ENCODE measurements around the gene ANP32B.
A peak's percentile ranks its signal among the peaks of the same experiment; 100 is the strongest.
"Not testable (repeated sequence)": the region's sequence is repeated elsewhere in the genome, so short reads cannot be mapped to it uniquely, and the experiment has no call there.

ANP32B gene

DNA sequence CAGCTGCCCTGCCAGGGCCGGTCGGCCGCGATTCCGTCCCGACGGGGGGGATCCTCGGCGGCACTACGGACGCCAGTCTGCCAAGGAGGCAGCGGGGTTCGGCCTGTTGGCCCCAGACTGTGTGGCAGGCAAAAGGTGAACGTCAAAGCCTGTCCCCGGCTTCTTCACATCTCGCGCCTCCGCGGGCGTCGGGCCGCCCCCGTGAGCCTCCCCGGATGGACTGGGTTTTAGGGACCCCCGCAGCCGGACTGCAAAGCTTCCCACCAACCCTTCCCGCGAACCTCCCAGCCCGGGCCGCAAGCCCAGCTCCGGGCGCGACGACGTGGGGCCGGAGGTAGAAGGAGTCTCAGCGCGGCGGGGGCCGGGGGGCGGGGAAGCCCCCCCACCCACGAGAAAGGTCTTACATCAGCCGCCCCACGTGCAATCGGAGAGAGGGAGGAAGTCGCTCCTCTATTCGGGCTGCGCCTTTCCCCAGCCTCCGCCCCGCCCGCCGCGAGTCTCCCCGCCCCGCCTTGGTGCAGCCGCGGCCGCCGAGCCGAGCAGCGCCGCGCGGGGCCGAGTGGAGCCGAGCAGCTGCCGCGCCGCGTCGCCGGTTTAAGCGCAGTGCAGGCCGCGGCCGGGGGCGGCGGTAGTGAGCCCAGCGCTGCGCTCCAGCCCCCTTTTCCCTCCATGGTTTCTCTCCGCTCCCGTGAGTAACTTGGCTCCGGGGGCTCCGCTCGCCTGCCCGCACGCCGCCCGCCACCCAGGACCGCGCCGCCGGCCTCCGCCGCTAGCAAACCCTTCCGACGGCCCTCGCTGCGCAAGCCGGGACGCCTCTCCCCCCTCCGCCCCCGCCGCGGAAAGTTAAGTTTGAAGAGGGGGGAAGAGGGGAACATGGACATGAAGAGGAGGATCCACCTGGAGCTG lies at the start of gene ANP32B:
TSS of gene ANP32B (plus strand) at position 659 of the 906 bp plus-strand sequence. CDS start at position 874, 215 bp downstream.
- DNase-seq (ENCODE audit: low read depth in 3 of 3, low spot score in 1 of 3): peak; percentile 85 to 94 (median 91)

DNA sequence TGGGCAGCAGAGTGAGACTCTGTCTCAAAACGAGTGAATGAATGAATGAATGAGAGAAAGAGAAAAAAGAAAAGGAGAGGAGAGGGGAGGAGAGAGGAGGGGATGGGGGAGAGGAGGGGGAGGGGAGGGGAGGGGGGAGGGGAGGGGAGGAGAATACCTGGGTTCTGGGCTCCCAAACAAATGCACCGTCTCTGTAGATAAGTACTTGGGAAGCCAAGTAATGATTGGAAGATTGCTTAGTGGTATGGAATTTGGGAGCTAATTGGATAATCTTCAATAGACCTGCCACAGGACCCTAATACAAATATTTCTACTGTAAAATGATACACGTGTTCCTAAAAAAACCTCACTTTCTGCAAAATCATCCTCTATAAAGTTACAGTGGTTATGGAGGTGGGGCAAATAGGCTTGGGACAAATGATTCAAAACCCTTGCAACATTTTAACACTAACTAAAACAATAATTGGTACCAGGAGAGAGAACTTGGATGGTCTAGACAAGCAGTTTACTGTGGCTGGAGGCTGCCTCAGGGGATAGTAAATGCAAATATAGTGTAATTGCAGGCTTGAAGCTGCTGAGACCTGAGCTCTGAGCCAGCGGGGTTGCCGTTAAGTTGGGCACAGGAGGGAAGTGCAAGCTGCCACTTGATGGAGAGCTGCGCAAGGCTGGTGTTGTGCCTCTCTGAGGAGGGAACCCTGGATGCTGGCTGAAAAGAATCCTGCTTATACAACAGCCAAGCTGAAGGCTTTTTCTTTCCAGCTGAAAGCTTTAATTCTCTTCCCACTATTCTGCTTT lies 48.6 kb upstream of the ANP32B start:
- no peak for DNase-seq (ENCODE audit: low read depth in 3 of 3, low spot score in 1 of 3)

DNA sequence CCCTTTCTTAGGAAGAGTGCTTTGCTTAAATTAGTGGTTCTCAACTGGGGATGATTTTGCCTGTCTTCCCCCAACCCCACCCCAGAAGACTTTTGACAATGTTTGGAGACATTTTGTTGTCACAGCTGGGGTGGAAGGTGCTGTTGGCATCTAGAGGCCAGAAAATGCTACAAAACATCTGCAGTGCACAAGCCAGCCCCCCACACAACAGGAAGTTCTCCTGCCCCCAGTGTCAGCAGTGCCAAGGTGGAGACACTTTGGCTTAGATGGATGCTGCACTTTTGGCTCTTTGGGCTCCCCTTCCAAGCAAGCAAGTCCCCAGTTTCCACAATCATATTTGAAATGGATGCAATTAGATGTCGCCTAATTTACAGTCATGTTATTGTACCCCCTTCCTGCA lies 47.9 kb upstream of the ANP32B start:
- DNase-seq (ENCODE audit: low read depth in 3 of 3, low spot score in 1 of 3): no peak

DNA sequence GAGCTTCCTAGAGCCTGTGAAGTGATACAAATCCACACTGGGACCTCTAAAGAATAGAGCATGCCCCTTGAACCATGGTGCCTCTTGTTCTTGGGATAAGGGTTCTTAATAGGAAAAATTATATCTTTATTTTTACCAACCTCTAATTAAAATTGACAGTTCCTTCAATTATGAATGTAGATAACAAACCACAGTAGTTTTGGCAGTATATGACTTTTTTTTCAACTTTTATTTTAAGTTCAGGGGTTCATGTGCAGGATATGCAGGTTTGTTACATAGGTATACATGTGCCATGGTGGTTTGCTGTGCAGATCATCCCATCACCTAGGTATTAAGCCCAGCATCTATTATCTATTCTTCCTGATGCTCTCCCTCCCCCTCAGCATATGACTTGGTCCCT lies 46.1 kb upstream of the ANP32B start:
- no peak for DNase-seq (ENCODE audit: low read depth in 3 of 3, low spot score in 1 of 3)

DNA sequence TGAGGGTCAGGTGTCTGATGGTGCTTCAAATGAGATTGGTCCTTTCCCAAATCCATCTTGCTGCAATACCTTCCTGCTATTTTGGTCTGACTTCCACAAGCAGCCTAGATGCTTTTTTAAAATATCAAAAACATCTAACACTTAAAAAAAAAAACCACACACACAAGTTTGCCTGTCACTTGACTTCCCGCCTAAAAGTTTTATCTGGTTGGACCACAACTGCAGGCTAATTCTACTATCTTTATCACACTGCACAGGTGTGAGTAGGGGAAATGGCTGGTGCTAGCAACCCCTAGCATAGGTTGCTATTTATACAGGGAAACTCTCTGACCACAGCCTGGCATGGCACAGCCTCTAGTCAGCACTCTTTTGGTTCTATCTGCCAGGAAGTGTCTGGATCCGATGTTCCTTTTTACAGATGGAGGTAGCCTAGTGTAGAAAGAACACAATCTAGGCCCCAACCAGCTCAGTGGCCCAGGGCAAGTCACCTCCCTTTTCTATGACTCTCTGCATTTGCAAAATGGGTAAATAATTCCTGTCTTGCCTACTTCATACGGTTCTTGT lies 45.0 kb upstream of the ANP32B start, which contains the start of gene HEMGN:
TSS of gene HEMGN (minus strand) at position 92 of the 564 bp plus-strand sequence. CDS start at position 56, 36 bp downstream.
- DNase-seq (ENCODE audit: low read depth in 3 of 3, low spot score in 1 of 3): no peak

DNA sequence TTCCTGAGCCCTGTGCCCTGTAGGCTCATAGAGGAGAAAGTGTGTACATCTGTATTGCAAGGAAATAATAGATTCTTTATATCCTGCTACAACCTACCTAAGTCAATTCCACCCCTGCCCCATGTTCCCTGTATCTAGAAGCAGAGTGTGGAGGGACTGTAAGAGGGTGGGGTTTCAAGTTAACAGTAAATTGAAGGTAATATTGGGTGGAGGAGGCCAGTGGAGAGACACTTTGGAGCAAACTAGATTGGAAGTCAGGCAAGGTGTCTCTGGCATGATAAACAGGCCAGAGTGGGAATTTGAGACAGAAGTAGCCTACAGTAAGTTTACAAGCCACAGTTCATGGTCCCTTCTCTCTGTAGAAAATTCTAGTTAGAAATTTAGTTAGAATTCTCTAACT lies 42.9 kb upstream of the ANP32B start:
- DNase-seq (ENCODE audit: low read depth in 3 of 3, low spot score in 1 of 3): no peak

DNA sequence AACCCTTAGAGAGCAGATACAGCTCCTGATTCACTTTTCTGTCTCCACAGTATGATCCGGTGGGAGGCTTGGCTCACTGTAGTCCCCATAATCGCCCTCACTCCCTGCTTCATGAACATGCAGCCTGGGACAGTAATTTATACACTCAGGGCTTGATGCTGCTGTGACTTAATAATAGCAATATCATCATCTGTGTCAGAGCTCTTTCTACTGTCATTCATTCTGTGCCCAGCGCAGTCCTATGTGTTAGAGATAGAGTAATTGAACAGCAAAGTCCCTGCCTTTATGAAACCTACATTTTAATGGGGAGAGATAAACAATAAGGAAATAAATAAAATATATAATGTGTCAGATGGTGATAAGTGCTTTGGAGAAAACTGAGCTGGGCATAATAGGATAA lies 42.4 kb upstream of the ANP32B start:
- no peak for DNase-seq (ENCODE audit: low read depth in 3 of 3, low spot score in 1 of 3)

DNA sequence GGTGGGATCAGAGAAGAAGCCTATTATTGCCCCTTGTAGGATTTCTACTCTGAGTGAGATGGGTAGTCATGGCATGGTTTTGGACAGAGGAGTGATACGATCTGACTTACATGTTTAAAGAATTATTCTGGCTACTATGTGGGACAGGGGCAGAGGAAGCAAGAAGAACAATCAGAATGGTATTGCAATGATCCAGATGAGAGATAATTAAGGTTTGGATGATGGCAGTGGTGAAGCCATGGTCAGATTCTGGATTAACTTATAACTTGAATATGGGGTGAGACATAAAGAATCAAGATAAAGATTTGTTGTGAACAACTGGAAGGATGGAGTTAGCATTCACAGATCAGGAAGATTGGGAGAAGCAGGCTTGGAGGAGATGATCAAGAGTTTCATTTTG lies 41.8 kb upstream of the ANP32B start:
- DNase-seq (ENCODE audit: low read depth in 3 of 3, low spot score in 1 of 3): no peak

DNA sequence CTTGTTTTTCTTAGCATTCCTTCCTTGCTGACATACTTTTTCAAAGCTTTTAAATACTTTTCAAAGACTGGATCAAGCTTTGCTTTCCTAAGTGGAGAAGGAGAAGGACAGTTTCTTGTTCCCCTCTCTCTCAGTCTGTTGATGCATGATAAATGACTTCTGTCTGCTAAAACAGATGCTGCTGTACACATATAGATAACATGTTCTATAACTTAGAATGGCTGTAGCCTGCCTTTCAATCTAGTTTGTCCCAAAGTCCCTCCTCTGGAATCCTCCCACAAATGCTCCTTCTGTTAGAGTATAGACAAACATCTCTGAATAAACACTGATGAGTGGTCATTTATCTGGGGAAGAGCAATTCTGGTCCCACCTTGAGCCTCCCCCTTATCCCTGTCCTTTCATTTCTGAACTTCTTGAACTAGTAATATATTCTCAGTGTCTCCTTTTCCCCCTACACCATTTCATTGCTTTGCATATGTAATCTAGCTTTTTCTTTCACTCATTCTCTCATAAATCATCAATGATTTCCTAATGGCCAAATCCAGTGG lies 39.8 kb upstream of the ANP32B start:
- DNase-seq (ENCODE audit: low read depth in 3 of 3, low spot score in 1 of 3): no peak

DNA sequence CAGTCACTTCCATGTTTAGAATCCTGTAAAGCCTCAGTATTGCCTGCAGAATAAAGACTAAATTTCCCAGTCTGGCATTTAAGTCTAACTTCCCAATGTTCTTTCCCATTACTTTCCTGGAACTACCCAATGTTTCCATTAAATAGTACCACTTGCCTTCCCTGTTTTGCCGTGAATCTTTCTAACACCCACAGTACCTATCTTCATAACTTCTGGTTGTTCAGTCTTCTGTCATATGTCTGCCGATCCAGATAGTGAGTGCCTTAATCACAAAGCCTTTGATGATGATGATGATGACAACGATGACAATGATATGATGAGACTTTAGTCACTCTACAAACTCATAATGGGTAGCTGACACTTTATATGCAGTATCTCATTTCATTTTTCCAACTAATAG lies 38.5 kb upstream of the ANP32B start:
- DNase-seq (ENCODE audit: low read depth in 3 of 3, low spot score in 1 of 3): no peak

DNA sequence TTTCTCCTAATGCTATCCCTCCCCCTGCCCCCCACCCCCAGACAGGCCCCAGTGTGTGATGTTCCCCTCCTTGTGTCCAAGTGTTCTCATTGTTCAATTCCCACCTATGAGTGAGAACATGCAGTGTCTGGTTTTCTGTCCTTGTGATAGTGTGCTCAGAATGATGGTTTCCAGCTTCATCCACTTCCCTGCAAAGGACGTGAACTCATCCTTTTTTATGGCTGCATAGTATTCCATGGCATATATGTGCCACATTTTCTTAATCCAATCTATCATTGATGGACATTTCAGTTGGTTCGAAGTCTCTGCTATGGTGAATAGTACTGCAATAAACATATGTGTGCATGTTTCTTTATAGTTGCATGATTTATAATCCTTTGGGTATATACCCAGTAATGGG lies 37.7 kb upstream of the ANP32B start:
- DNase-seq (ENCODE audit: low read depth in 3 of 3, low spot score in 1 of 3): not testable (repeated sequence)

DNA sequence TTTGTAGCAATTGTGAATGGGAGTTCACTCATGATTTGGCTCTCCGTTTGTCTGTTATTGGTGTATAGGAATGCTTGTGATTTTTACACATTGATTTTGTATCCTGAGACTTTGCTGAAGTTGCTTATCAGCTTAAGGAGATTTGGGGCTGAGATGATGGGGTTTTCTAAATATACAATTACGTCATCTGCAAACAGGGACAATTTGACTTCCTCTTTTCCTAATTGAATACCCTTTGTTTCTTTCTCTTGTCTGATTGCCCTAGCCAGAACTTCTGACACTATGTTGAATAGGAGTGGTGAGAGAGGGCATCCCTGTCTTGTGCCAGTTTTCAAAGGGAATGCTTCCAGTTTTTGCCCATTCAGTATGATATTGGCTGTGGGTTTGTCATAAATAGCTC lies 36.0 kb upstream of the ANP32B start:
- not testable (repeated sequence) for DNase-seq (ENCODE audit: low read depth in 3 of 3, low spot score in 1 of 3)

DNA sequence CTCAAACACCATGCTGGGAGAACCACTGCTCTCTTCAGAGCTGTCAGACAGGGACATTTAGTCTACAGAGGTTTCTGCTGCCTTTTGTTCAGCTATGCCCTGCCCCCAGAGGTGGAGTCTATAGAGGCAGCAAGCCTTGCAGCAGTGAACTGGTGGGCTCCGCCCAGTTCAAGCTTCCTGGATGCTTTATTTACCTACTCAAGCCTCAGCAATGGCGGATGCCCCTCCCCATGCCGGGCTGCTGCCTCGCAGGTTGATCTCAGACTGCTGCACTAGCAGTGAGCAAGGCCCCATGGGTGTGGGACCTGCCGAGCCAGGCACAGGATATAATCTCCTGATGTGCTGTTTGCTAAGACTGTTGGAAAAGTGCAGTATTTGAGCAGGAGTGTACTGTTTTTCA lies 32.3 kb upstream of the ANP32B start:
- DNase-seq (ENCODE audit: low read depth in 3 of 3, low spot score in 1 of 3): not testable (repeated sequence)

DNA sequence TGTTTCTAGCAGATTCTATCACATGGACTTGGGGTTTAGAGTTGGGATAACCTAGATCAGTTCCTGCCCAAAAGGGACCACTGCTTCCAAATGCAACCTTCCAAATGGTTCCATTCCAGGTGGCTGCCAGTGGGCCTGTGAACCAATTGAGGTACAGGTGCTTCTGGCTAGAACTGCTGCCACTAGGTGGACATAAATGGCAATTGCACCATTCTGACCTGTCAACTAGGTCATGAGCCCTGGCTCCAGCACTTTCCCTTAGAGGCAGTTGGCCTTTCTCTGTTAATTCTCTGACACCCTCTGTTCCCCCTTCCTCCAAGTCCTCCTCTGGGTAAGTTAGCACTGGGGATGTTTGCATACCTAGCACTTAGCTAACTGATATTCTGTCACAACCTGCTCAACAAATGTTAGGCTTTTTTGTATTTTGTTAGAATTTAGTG lies 28.6 kb upstream of the ANP32B start:
- peak; percentile 9 to 34 (median 16) for DNase-seq (ENCODE audit: low read depth in 3 of 3, low spot score in 1 of 3)

DNA sequence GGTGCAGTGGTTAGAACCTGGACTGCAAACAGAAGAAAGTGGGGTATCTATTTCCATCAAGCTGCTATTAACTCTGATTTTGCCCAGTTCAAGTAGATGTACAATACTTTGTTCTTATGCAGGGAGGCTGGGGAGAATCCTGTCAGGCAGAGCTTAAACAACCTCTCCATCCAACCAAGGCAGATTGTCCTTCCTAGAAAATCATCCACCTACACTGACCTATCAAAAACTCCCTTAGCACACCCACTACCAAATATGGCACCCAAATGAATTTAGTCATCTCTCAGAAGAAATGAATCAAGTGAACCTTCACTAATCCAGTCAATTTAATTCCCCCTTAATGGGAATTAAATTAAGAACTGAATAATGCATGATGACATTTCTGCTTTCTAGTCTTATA lies 26.8 kb upstream of the ANP32B start:
- DNase-seq (ENCODE audit: low read depth in 3 of 3, low spot score in 1 of 3): no peak

DNA sequence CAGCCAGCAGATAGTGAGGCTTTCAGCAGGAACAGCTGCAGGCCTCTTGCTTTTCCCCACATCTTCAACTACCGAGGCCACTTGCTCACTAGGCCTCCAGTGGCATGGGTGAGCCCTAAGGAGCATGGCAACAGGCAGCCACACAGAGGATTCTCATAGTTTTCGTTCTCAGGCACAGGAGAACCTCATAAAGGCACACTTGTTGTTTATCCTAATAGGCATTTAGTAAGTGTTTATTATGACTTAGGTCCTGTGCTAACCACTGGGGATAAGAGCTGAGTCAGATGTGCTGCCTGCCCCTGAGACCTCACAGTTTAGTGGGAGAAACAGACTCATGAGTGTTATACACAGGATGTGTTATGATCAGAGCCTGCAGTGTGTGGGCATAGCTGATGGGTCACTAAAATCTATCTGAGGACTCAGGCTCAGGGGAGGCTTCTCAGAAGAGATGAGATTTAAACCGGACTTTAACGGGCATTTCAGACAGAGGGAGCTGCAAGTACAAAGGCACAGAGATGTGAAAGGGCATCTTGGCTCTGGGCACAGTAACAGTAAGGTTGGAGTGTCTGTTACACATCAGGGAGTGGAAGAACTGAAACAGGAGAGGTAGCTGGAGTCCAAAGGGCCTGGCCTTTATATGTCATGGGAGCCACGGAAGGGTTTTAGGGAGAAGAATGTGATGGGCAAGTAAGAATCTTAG lies 24.2 kb upstream of the ANP32B start:
- DNase-seq (ENCODE audit: low read depth in 3 of 3, low spot score in 1 of 3): no peak

DNA sequence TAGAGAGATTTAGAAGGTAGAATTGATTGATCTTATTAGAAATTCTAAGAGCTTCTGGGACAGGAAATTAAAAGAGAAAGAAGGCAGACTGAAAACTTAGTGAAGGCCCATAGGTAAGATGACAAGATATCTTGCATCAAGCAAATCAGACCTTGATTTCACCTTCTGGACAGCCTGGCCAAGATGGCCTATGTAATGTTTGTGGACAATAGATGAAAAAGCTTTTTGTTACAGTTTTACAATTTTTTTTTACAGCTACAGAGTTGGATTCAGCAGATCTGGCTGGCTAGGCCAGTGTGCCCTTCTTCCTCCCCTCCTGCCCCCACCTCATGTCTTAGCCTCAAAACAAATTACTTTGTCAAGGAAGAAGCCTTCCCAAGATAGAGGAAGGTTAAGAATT lies 23.6 kb upstream of the ANP32B start:
- DNase-seq (ENCODE audit: low read depth in 3 of 3, low spot score in 1 of 3): no peak

DNA sequence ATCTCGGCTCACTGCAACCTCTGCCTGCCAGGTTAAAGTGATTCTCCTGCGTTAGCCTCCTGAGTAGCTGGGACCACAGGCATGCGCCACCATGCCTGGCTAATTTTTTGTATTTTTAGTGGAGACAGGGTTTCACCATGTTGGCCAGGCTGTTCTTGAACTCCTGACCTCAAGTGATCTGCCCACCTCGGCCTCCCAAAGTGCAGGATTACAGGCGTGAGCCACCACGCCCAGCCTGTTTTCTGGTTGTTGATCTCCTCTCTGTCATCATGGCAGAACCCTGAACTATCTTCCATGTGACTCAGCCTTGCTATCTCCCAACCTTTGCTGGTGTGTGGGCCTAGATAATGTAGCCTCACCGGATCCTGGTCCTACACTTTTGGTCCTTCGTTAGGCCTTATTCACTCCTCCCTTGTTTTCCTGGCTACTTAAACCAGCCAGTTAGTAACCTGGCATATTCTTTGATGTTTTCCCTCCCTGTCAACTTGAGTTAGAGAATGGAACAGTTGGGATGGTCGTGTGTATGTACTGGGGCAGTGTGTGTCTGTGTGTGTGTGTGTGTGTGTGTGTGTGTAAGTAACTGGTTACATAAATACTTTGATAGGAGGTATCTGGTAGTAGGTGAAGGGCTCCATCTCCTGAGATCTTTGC lies 22.3 kb upstream of the ANP32B start:
- DNase-seq (ENCODE audit: low read depth in 3 of 3, low spot score in 1 of 3): not testable (repeated sequence)

DNA sequence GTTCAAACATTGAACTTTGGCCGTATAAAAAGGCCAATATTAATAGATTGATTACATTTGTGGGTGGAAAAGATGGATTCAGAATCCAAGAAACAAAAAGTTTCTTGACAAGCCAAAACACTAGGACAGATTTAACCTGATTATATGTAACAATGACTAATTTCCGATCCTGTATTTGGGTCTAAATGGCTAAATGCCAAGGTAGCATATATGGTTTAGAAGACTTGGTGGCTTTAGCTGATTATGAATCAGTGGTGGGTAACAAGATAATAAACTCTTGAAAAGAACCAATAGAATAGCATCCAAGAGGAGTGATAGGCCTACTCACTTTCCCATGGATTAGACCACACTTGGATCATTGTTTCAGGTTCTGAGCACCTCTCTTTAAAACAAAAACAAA lies 21.8 kb upstream of the ANP32B start:
- DNase-seq (ENCODE audit: low read depth in 3 of 3, low spot score in 1 of 3): no peak

DNA sequence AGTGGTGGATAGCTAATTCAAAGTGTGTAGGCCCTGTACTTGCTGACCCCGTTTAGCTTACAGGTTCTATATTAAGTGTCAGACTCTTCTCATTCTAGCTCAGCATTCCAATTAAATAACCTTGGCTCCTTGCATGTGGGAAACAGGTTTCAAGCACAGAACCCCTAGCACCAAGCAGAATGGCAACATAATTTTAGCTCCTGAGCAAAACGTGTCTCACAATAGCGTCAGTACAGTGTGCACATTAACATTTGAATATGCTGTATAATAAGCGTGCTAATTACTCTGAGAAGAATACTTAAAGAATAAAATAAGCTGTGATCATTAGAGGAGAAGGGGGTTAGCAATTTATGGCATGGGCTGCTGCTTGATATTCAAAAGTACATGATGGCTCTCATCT lies 21.0 kb upstream of the ANP32B start:
- DNase-seq (ENCODE audit: low read depth in 3 of 3, low spot score in 1 of 3): no peak

Data from stimulated activated CD4-positive, alpha-beta T cell treated with anti-CD3 and anti-CD28 coated beads, TNF-alpha, amount 100 ng/mL, for 1 hour (primary cell).